Testis (tissue), 2 donors: ENCODE results near the gene FARP1.

Source experiments
- CTCF ChIP-seq, 3 experiments: fragments of 450-650 bp in 2 of 3; fragments of 200-600 bp in 1 of 3; sonication (generic) in 1 of 3; IDR thresholded peaks; one replicate each; pipeline ENCODE4 v1.5.1; 2016 to 2019; ENCODE audit warnings: antibody characterized with exemption in 3 of 3, mild to moderate bottlenecking in 2 of 3, moderate library complexity in 1 of 3
- POLR2A ChIP-seq: fragments of 450-650 bp; IDR thresholded peaks from one replicate; pipeline ENCODE4 v1.6.1; 2017; ENCODE audit warnings: antibody characterized with exemption, mild to moderate bottlenecking, moderate library complexity

- TF ChIP-seq CTCF (IDR thresholded peaks at IDR 0.05): no peak
- TF ChIP-seq POLR2A: no peak
These were observed 164.7 kb downstream of the FARP1 start for GRCh38 chr13:98307463-98308085.
